ENCODE measurements around the gene LANCL2. TPM values are rescaled to one million over a fixed set of nuclear protein-coding genes. Genes with fewer than 3 reads are reported as not detected.

The LANCL2 gene
- total RNA-seq, 1 experiment from 2014 or later, result 10.0 TPM

DNA sequence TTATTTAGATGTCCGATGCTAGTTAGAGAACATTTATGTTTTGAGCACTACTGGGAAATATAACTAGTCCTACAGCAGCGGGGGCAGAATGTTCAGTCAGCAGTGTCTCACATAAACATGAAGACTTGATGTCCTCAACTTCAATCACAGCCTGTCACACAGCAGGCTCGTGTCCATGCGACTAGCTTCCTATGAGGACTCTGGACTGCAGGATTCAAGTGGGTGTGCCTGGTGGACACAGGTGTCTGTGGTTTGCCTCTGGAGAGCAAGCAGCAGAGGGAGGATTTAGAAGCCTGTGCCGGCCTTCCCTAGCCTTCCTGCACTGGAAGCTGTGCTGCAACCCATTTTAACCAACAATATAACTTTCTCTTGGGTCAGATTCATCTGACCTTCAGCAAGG is 30.0 kb upstream of the LANCL2 start:
- POLR2A ChIA-PET, result no interaction called here
- Histone ChIP-seq H3K9me3 (ENCODE audit: control insufficient read depth in 1 of 2, insufficient read depth in 1 of 2, low read depth in 1 of 2, low read length in 2 of 2) (no peaks in the 10 kb centered on the region), H3K36me3 (ENCODE audit: control insufficient read depth in 1 of 2, insufficient read depth in 2 of 2, low read length in 2 of 2) (no peaks in the 10 kb centered on the region), H3K9ac (ENCODE audit: low read length) (no peak overlapping the region), H3K9me2 (ENCODE audit: insufficient read depth) (no peaks in the 10 kb centered on the region), H3K4me3 (replicated peaks in 1 of 2; ENCODE audit: low read depth in 1 of 2, low read length in 2 of 2) (no peak overlapping the region), H4K20me1 (ENCODE audit: insufficient read depth) (no peaks in the 10 kb centered on the region), H3K79me2 (ENCODE audit: insufficient read depth, low read length) (no peaks in the 10 kb centered on the region), H3K4me2 (ENCODE audit: low read length) (no peak overlapping the region), H3K27me3 (ENCODE audit: insufficient read depth, low read length) (peaks cover 7% of the 10 kb centered on the region; the same call in 1 of the 2 replicates), H3K4me1 (ENCODE audit: control insufficient read depth in 1 of 2, insufficient read depth in 2 of 2, low read length in 2 of 2) (no peaks in the 10 kb centered on the region), H2AFZ (ENCODE audit: low read depth, low read length, poor library complexity, severe bottlenecking) (no peak overlapping the region), H3K27ac (ENCODE audit: low read depth, low read length) (no peak overlapping the region)
- RAD21 ChIA-PET (ENCODE audit: low non-redundant PET in 1 of 2, low total read pairs in 2 of 2, uncharacterized antibody in 2 of 2, unreplicated experiment in 2 of 2), result no interaction called here
- ATAC-seq, result no peak
- BruUV-seq (replicated peaks), result no TSS peak
- DNase-seq (ENCODE audit: low read depth, low spot score), result no peak
- TF ChIP-seq SRF (IDR thresholded peaks at IDR 0.05; ENCODE audit: low read depth) (no peak), ZNF274 (IDR thresholded peaks at IDR 0.05; ENCODE audit: low read depth, low read length) (no peak), YY1 (IDR thresholded peaks at IDR 0.05; ENCODE audit: extremely low read depth, insufficient replicate concordance, low read depth, low read length) (no peak), MAX (IDR thresholded peaks at IDR 0.05) (no peak), ELF1 (IDR thresholded peaks at IDR 0.05; ENCODE audit: borderline replicate concordance, low read depth) (no peak), ZBTB33 (IDR thresholded peaks at IDR 0.05; ENCODE audit: extremely low read depth, insufficient replicate concordance, low read length) (no peak), REST (IDR thresholded peaks at IDR 0.05; ENCODE audit: low read depth) (no peak), ZFX (IDR thresholded peaks at IDR 0.05) (no peak), SP1 (IDR thresholded peaks at IDR 0.05; ENCODE audit: low read depth) (no peak), TCF7L2 (IDR thresholded peaks at IDR 0.05; ENCODE audit: borderline replicate concordance, extremely low read depth, insufficient read depth, insufficient read length) (no peak), EGR1 (IDR thresholded peaks at IDR 0.05; ENCODE audit: low read depth) (no peak)
- intact Hi-C loops (cut with micrococcal nuclease), result no loop called here
- CTCF ChIA-PET, result no interaction called here

All from HCT116 (cell line).